ENCODE measurements around the gene IPO5.
"Not testable (repeated sequence)": the region's sequence is repeated elsewhere in the genome, so short reads cannot be mapped to it uniquely, and the experiment has no call there.

IPO5 gene

GRCh38 chr13:97938706-97939475 is 14.6 kb upstream of the IPO5 start:
- Histone ChIP-seq H3K9ac (ENCODE audit: low read depth, low read length) (no peak overlapping the region), H3K36me3 (ENCODE audit: insufficient read depth, low read length) (no peaks in the 10 kb centered on the region), H3K9me3 (ENCODE audit: control insufficient read depth, insufficient read depth, low read length) (no peaks in the 10 kb centered on the region), H3K4me1 (ENCODE audit: insufficient read depth, low read length) (no peaks in the 10 kb centered on the region)

- Histone ChIP-seq H3K9me3 (ENCODE audit: control insufficient read depth, insufficient read depth, low read length) (no peaks in the 10 kb centered on the region), H3K36me3 (ENCODE audit: insufficient read depth, low read length) (no peaks in the 10 kb centered on the region), H3K4me1 (ENCODE audit: insufficient read depth, low read length) (no peaks in the 10 kb centered on the region), H3K9ac (ENCODE audit: low read depth, low read length) (no peak overlapping the region)
Measured at GRCh38 chr13:97944396-97945029, 9.0 kb upstream of the IPO5 start.

GRCh38 chr13:97945342-97945741 is 8.1 kb upstream of the IPO5 start:
- Histone ChIP-seq H3K4me1 (ENCODE audit: insufficient read depth, low read length) (no peaks in the 10 kb centered on the region), H3K36me3 (ENCODE audit: insufficient read depth, low read length) (no peaks in the 10 kb centered on the region), H3K9me3 (ENCODE audit: control insufficient read depth, insufficient read depth, low read length) (no peaks in the 10 kb centered on the region), H3K9ac (ENCODE audit: low read depth, low read length) (no peak overlapping the region)

GRCh38 chr13:97945792-97946419 is 7.6 kb upstream of the IPO5 start:
- Histone ChIP-seq H3K4me1 (ENCODE audit: insufficient read depth, low read length) (no peaks in the 10 kb centered on the region), H3K9ac (ENCODE audit: low read depth, low read length) (no peak overlapping the region), H3K9me3 (ENCODE audit: control insufficient read depth, insufficient read depth, low read length) (no peaks in the 10 kb centered on the region), H3K36me3 (ENCODE audit: insufficient read depth, low read length) (no peaks in the 10 kb centered on the region)

- Histone ChIP-seq H3K9me3 (ENCODE audit: control insufficient read depth, insufficient read depth, low read length) (no peaks in the 10 kb centered on the region), H3K9ac (ENCODE audit: low read depth, low read length) (no peak overlapping the region), H3K36me3 (ENCODE audit: insufficient read depth, low read length) (no peaks in the 10 kb centered on the region), H3K4me1 (ENCODE audit: insufficient read depth, low read length) (no peaks in the 10 kb centered on the region)
Measured at GRCh38 chr13:97946951-97947588, 6.4 kb upstream of the IPO5 start.

- Histone ChIP-seq H3K9ac (ENCODE audit: low read depth, low read length) (no peak overlapping the region), H3K4me1 (ENCODE audit: insufficient read depth, low read length) (no peaks in the 10 kb centered on the region), H3K9me3 (ENCODE audit: control insufficient read depth, insufficient read depth, low read length) (no peaks in the 10 kb centered on the region), H3K36me3 (ENCODE audit: insufficient read depth, low read length) (no peaks in the 10 kb centered on the region)
Measured at GRCh38 chr13:97948041-97948440, 5.4 kb upstream of the IPO5 start.

- not testable (repeated sequence) for H3K36me3 ChIP-seq (ENCODE audit: insufficient read depth, low read length); H3K9ac ChIP-seq (ENCODE audit: low read depth, low read length); H3K9me3 ChIP-seq (ENCODE audit: control insufficient read depth, insufficient read depth, low read length); H3K4me1 ChIP-seq (ENCODE audit: insufficient read depth, low read length)
Measured at GRCh38 chr13:97949316-97949715, 4.2 kb upstream of the IPO5 start.

- H3K36me3 ChIP-seq (ENCODE audit: insufficient read depth, low read length): no peaks in the 10 kb centered on the region
- no peaks in the 10 kb centered on the region for H3K9me3 ChIP-seq (ENCODE audit: control insufficient read depth, insufficient read depth, low read length)
- H3K9ac ChIP-seq (ENCODE audit: low read depth, low read length): no peak overlapping the region
- no peaks in the 10 kb centered on the region for H3K4me1 ChIP-seq (ENCODE audit: insufficient read depth, low read length)
Measured at GRCh38 chr13:97951376-97951775, 2.1 kb upstream of the IPO5 start.

GRCh38 chr13:97952831-97953230 is 644 bp upstream of the IPO5 start:
- not testable (repeated sequence) for H3K4me1 ChIP-seq (ENCODE audit: insufficient read depth, low read length); H3K9me3 ChIP-seq (ENCODE audit: control insufficient read depth, insufficient read depth, low read length); H3K36me3 ChIP-seq (ENCODE audit: insufficient read depth, low read length); H3K9ac ChIP-seq (ENCODE audit: low read depth, low read length)

- H3K4me1 ChIP-seq (ENCODE audit: insufficient read depth, low read length): no peaks in the 10 kb centered on the region
- H3K9ac ChIP-seq (ENCODE audit: low read depth, low read length): no peak overlapping the region
- no peaks in the 10 kb centered on the region for H3K36me3 ChIP-seq (ENCODE audit: insufficient read depth, low read length)
- no peaks in the 10 kb centered on the region for H3K9me3 ChIP-seq (ENCODE audit: control insufficient read depth, insufficient read depth, low read length)
Measured at GRCh38 chr13:97961340-97961739, 7.9 kb downstream of the IPO5 start.

GRCh38 chr13:97962887-97963286 is 9.4 kb downstream of the IPO5 start:
- Histone ChIP-seq H3K9me3 (ENCODE audit: control insufficient read depth, insufficient read depth, low read length) (no peaks in the 10 kb centered on the region), H3K9ac (ENCODE audit: low read depth, low read length) (no peak overlapping the region), H3K4me1 (ENCODE audit: insufficient read depth, low read length) (no peaks in the 10 kb centered on the region), H3K36me3 (ENCODE audit: insufficient read depth, low read length) (no peaks in the 10 kb centered on the region)

- Histone ChIP-seq H3K9me3 (ENCODE audit: control insufficient read depth, insufficient read depth, low read length) (no peaks in the 10 kb centered on the region), H3K36me3 (ENCODE audit: insufficient read depth, low read length) (no peaks in the 10 kb centered on the region), H3K9ac (ENCODE audit: low read depth, low read length) (no peak overlapping the region), H3K4me1 (ENCODE audit: insufficient read depth, low read length) (no peaks in the 10 kb centered on the region)
Measured at GRCh38 chr13:97967226-97967625, 13.8 kb downstream of the IPO5 start.

- H3K4me1 ChIP-seq (ENCODE audit: insufficient read depth, low read length): no peaks in the 10 kb centered on the region
- H3K36me3 ChIP-seq (ENCODE audit: insufficient read depth, low read length): no peaks in the 10 kb centered on the region
- H3K9ac ChIP-seq (ENCODE audit: low read depth, low read length): no peak overlapping the region
- H3K9me3 ChIP-seq (ENCODE audit: control insufficient read depth, insufficient read depth, low read length): no peaks in the 10 kb centered on the region
Measured at GRCh38 chr13:97967948-97968347, 14.5 kb downstream of the IPO5 start.

GRCh38 chr13:97971519-97971918 is 18.0 kb downstream of the IPO5 start:
- Histone ChIP-seq H3K9ac (ENCODE audit: low read depth, low read length) (no peak overlapping the region), H3K4me1 (ENCODE audit: insufficient read depth, low read length) (no peaks in the 10 kb centered on the region), H3K36me3 (ENCODE audit: insufficient read depth, low read length) (no peaks in the 10 kb centered on the region), H3K9me3 (ENCODE audit: control insufficient read depth, insufficient read depth, low read length) (no peaks in the 10 kb centered on the region)

All from ES-I3 (cell line).